ENCODE results near the gene ANTXR2. TPM values are rescaled to one million over a fixed set of nuclear protein-coding genes. Genes with fewer than 3 reads are reported as not detected.

ANTXR2 gene
- total and polyA plus RNA-seq, 2 of the 8 experiments (the other 6 are each of a cell fraction or from before 2014, with no cell fraction given), result 1.1 to 7.5 TPM

GRCh38 chr4:80104927-80105326 lies 31.9 kb upstream of the ANTXR2 start:
- no peak overlapping the region for H3K4me3 ChIP-seq (ENCODE audit: extremely low read depth in 1 of 4, insufficient read depth in 2 of 4, low read depth in 3 of 4, low read length in 4 of 4)
- no peak overlapping the region for H3K56ac ChIP-seq (replicated peaks; ENCODE audit: insufficient read length, low read depth, low read length)
- no peaks in the 10 kb centered on the region for H3K4me1 ChIP-seq (replicated peaks in 1 of 4; ENCODE audit: control insufficient read depth in 3 of 4, insufficient read depth in 4 of 4, low read length in 3 of 4)
- no peaks in the 10 kb centered on the region for H4K20me1 ChIP-seq (replicated peaks in 1 of 2; ENCODE audit: control insufficient read depth in 1 of 2, insufficient read depth in 2 of 2, low read length in 2 of 2)
- FAIRE-seq, result no peak
- H3K18ac ChIP-seq (ENCODE audit: extremely low read depth, low read length), result no peak overlapping the region
- H3K14ac ChIP-seq (ENCODE audit: insufficient read length), result no peak overlapping the region
- no peak for DNase-seq (ENCODE audit: low read depth in 1 of 2, low spot score in 2 of 2)
- H3K4me2 ChIP-seq (ENCODE audit: insufficient read depth in 1 of 2, low read depth in 2 of 2, low read length in 2 of 2), result no peak overlapping the region
- H3K4ac ChIP-seq (replicated peaks; ENCODE audit: insufficient read length, low read depth, low read length), result no peak overlapping the region
- WGBS, 2 experiments (ENCODE audit: extremely low coverage in 1 of 2, insufficient coverage in 1 of 2, insufficient read length in 1 of 2, insufficient replicate concordance in 2 of 2, low coverage in 1 of 2, low lambda C conversion rate in 2 of 2, missing lambda C conversion rate in 1 of 2), result 100% methylated on average over 1 of the region's 1 CpG; no CpG with 5 or more reads in 1 of the 2 experiments
- no peaks in the 10 kb centered on the region for H3K27me3 ChIP-seq (replicated peaks in 1 of 4; ENCODE audit: control insufficient read depth in 3 of 4, extremely low read depth in 1 of 4, insufficient read depth in 3 of 4, low read length in 3 of 4)
- no peak overlapping the region for H4K5ac ChIP-seq (ENCODE audit: insufficient read length, low read depth, low read length)
- ChIA-PET CTCF (ENCODE audit: partially characterized antibody) (interaction anchor here (1.1 kb wide), 1 partner anchor 21 kb away, joined by 3 read pairs; no protein-coding TSS in a partner anchor), POLR2A (ENCODE audit: partially characterized antibody) (no interaction called here)
- no peak overlapping the region for H2AK5ac ChIP-seq (ENCODE audit: low read depth, low read length)
- H3K9me3 ChIP-seq (ENCODE audit: insufficient read depth in 2 of 2, low read depth in 1 of 2, low read length in 1 of 2), result peaks cover 0 to 2% of the 10 kb centered on the region in 2 experiments; a peak in 1 of 4 replicates
- peak overlapping the region in 1 of 4 experiments; percentile 13; a peak in 1 of 7 replicates for H3K9ac ChIP-seq (replicated peaks in 1 of 4; ENCODE audit: extremely low read depth in 1 of 4, low read depth in 3 of 4, low read length in 3 of 4)
- no peak overlapping the region for H2BK15ac ChIP-seq (ENCODE audit: low read length)
- no peaks in the 10 kb centered on the region; a peak in 1 of 8 replicates for H3K36me3 ChIP-seq (ENCODE audit: control insufficient read depth in 2 of 4, insufficient read depth in 4 of 4, low read length in 3 of 4)
- no peak overlapping the region for H3K23ac ChIP-seq (ENCODE audit: insufficient read length)
- H2BK120ac ChIP-seq (replicated peaks; ENCODE audit: low read depth, low read length), result no peak overlapping the region
- TF ChIP-seq RNF2 (IDR thresholded peaks at IDR 0.05; ENCODE audit: borderline replicate concordance, low read depth, low read length, missing control alignments, poor library complexity, severe bottlenecking), result no peak
- no peak overlapping the region for H2AFZ ChIP-seq (ENCODE audit: low read length)
- no peak overlapping the region for H2BK20ac ChIP-seq (ENCODE audit: low read length)
- no peaks in the 10 kb centered on the region for H3K23me2 ChIP-seq (ENCODE audit: low read depth, low read length)
- H2BK12ac ChIP-seq (ENCODE audit: low read depth, low read length), result no peak overlapping the region
- no peak overlapping the region for H3K27ac ChIP-seq (ENCODE audit: low read depth, low read length)
- no peak overlapping the region for H4K8ac ChIP-seq (ENCODE audit: extremely low read depth, insufficient read depth, low read length)
- no peak overlapping the region for H2BK5ac ChIP-seq (ENCODE audit: low read depth, low read length)
- H3K79me1 ChIP-seq (ENCODE audit: low read depth, low read length), result no peaks in the 10 kb centered on the region
- H3K79me2 ChIP-seq (ENCODE audit: control insufficient read depth in 1 of 2, insufficient read depth in 2 of 2, low read length in 2 of 2), result no peaks in the 10 kb centered on the region
- H4K91ac ChIP-seq (replicated peaks; ENCODE audit: insufficient read length, low read length), result no peak overlapping the region

All from H1 (cell line).